Stimulated activated CD4-positive, alpha-beta T cell treated with anti-CD3 and anti-CD28 coated beads, TNF-alpha, amount 100 ng/mL, for 48 hours (primary cell): ENCODE measurements around the gene NADK.
A peak's percentile ranks its signal among the peaks of the same experiment; 100 is the strongest.

Experiments used
- DNase-seq, 3 donors: peaks; one replicate each; pipeline ENCODE4 v3.0.0-alpha.2; 2020; ENCODE audit warnings: low read depth in 3 of 3

The NADK gene

DNA sequence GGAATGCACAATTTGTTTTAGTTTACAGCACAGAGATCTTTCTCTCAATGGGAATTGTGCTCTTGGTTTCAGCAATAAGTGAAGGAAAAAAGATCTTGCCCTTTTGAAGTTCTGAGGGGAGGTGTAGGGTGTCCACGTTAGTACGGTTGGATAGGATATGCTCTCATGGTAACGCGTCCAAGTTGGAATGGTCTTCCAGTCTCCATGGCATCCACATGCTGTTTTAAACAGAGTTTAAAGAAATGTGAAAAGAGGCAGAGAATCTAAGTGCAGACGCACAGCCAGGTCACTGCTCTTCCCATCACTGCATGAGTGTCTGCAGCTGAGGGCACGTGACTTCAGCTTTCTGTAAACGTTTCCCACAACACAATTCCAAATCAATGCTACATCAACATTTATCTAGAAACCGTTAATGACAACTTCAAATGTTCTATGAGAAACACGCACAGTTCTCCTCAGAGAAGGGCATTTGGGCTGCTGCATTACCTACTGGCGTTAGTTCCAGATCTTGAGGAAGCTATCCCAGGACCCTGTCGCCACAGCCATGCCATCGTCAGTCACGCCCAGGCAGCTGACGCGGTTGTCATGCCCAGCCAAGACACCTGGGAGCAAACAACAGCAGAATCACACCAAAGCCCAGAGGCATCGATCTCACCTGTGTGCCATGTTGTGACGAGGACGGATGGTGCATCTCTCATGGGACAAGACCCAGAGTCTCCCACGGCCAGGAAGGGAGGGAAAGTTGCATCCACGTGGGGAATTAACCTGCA, 8.8 kb upstream of the NADK start:
- DNase-seq, result no peak

DNA sequence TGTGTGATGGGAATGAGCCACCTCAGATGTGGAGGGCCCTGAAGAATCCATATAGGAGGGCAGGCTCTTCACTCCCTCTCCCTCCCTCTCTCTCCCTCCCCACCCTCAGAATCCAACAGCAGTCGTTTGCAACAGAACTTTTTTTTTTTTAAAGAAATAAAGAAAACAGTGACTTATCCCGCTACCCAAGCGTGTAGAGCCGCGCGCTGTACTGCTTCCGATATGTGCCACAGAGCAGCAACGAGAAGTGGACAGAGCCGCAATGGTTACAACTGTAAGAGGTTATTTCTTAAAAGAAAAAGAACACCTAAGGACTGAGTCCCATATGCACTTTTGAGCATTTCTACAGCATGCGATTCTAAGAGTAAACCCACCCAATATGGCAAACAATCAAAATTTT, 7.4 kb upstream of the NADK start:
- DNase-seq, result no peak

DNA sequence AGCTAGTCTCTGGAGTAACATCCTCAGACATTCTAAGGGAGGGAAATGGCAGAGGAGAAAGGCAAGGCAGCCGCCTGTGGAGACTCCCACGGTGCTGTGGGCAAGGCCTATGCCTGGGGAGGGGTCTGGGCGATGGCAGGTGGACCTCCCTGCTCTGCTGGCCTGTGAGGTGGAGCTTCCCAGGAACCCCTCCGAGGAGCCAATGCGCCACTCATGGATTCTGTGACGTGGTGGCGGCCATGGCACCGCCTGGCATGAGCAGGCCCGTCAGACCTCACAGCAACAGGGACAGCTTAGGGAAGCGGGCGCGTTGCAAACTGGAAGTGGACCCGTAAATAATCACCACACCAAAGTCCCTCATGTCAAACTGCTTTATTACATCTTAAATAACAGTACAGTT, 6.7 kb upstream of the NADK start:
- no peak for DNase-seq

DNA sequence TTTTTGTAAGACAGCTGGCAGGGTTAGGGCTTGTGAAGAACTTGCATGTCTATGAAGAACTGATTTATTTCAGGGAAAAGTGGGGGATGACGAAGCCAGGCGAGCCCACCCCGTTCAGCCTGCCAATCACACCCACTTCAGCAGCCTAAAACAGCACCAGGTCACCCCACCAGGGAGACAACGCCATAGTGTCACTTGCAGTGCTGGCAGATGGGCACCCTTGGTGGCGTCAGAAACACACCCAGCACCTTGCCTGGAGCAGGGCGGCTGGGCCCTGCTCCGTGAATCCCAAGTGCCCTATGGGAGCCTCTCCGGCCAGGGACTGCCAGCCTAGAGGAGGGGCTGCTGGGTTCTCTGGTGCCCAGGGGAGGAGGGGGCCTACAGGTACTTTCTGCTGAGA, 5.0 kb upstream of the NADK start:
- DNase-seq, result no peak

DNA sequence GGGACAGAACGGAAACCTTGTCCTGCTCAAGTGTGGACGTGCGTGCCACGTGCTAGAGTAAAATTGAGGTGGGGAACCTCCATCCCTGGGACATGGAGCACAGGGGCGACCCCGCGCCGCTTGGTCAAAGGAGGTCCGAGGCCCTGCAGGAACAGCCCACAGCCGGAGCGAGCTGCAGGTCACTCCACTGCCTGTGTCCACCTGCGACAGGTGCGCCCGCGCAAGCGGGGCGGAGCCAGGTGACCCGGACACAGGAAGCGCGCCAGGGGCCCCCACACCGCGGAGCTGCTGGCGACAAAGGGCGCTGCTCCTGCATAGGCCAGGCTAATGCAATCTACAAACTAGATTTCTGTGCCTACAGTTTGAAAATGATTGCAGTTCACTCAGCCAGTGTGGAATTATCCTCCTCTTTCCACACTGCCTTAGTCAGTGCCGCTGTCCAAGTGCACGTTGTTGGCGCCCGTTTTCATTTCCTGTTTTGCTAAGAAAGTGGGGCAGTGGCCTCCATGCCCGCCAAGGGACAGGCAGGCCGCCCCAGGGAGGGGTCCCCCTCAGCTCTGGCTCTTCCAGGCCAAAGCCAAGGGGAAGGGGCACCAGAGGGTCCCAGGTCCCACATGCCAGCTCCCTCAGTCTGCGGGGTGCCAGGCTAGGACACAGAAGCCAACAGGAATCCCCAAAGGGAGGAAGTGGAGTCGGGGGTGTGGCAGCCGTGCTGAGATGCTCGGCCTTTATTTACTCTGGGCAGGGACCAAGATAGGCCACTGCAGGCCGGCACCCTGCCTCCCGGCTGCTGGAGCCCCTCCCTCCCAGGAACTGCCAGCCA, 4.3 kb upstream of the NADK start:
- DNase-seq, result no peak

DNA sequence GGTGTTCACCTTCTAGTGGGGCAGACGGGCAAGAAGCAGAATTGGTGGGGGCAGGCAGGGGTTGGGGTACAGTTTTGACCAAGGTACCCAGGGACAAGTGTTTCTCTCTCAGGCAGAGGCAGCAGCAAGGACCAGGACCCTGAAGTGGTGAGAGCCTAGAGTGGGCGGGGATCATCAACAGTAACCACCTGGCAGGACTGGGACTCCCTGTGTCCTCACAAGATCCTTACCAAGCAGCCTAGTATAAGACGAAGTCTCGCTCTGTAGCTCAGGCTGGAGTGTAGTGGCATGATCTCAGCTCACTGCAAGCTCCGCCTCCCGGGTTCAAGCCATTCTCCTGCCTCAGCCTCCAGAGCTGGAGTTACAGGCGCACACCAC, 3.2 kb upstream of the NADK start:
- DNase-seq, result no peak

DNA sequence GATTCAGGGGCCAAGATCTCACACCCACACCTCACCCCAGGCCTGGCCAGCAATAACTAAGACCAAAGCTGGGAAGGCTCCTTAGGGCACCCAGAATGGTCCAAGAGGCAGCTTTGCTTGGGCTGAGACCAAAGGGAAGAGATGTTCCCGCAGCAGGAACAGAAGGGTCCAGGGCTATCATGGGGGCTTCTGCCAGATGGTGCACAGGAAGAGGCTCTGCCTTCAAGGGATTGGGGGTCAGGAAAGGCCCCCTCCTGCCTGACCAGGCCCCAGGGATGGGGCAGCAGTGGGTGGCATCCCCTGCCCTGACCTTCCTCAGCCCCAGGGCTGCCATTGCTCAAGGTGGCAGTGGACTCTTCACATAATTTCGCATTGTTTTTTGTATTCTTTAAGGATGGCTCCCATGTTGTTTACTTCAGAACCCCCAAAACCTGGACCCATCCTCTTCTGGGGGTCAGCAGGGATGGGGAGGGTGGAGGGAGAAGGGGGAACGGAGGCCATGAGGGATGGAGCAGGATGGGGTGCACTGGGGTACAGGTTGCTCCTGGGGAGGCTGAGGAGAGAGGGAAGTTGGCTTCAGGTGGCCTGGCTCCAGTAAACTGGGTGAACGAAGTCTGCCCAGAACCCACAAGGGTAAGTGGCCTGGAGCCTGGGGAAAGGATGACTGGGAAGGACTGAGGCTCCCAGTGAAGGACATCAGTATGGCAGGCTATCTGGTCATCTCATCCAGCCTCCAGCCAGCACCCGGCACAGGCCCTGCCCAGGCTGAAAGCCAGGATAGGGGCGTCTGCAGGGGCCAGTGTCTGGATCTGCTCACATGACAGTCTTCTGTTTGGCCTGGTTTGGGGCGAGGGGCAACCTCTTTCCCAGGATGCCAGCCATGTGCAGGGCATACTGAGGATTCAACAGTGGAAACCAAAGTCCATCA, 2.6 kb upstream of the NADK start:
- DNase-seq, result no peak

DNA sequence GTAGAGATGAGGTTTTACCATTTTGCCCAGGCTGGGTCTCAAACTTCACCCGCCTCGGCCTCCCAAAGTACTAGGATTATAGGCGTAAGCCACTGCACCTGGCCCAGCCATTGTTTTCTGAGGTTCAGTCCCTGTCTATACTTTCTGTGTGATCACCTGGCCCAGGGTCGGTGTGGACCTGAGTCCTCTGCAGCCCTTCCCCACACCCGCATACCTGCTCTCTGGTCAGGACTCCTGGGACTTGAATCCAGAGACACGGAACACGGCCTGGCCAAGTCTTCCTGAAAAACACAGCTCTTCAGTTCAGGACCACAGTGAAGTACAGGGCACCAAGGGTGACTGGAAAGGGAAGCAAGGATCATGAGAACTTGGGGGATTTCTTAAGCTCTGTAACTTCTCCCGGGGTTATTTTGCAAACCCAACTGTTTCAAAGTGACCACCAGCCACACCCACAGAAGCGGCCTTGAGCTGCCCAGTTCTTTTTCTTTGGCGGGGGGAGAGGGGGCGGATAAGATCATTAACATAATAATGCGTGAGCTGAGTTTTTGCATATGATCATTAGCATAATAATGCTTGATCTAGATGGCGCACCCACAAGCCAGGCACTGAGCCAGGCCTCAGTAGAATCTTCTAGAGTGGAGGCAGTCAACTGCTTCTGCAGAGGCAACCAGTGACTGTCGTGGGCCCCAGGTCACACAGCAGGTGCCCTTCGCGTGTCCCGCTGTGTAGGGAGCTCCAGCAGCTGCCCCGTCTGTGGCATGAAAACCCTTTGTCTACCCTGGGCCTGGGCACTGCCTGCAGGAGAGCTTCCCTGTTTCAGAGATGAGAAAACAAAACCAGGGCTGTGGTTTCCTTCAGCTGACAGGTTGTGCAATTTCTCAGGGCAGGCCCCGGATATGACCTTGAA, 1.7 kb upstream of the NADK start:
- peak in 1 of 3 donors; percentile 32 for DNase-seq

DNA sequence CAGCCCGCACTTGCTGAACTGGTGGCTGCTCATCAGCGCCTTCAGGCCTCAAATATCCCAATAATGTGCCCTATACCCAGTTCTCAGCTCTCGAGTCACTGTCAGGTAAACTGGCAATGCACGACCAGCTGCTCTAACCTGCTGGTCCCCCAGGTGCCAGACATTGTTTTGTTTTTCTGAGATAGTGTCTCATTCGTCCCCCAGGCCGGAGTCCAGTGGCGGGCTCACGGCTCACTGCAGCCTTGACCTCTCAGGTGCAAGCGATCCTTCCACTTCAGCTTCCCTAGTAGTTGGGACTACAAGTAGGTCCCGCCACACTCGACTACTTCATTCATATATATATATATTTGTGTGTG, 1.0 kb upstream of the NADK start:
- no peak for DNase-seq

DNA sequence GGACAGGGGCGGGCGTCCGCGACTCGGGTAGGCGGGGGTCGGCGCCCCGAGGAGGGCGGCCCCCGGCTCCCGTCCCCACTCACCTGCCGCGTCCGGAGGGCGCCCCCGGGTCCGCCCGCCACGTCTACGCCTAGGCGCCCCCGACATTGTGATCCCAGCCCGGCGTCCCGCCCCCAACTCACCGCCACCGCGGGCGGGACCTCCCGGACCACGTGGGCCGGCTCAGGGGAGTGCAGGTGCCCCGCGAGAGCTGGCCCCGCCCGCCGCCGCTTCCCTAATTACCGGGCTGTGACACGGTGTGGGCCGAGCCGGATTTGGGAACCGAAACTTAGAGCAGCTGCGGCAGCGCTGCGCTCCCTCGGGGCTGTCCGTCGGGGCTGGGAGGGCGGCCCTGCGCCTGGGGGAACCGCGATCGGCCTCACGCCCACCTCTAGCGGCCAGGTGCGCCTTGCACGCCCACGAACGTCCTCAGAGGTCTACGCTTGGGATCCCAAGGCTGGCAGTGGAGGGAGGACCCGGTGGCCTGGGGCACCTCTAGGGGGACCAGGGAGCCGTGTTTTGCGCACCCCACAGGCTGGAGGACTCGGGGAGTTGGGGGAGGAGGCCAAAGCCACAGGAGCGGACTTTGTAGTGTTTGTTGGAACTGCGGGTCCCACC, 521 bp upstream of the NADK start:
- peak; percentile 52 to 66 (median 66) for DNase-seq

DNA sequence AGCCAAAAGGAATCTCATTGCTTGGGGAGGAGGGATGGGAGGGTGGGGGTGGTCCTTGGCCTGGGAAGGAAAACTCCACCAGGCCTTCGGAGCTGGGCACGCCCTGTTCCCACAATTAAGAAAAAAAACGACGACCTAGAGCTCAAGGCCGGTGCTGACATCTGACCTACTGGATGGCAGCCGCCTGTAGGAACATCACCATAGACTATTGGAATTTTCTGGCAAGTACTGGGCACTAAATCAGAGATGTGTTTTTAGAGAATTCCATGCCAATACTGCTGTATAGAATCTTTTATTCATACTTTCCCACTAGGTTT, 729 bp downstream of the NADK start:
- no peak for DNase-seq

DNA sequence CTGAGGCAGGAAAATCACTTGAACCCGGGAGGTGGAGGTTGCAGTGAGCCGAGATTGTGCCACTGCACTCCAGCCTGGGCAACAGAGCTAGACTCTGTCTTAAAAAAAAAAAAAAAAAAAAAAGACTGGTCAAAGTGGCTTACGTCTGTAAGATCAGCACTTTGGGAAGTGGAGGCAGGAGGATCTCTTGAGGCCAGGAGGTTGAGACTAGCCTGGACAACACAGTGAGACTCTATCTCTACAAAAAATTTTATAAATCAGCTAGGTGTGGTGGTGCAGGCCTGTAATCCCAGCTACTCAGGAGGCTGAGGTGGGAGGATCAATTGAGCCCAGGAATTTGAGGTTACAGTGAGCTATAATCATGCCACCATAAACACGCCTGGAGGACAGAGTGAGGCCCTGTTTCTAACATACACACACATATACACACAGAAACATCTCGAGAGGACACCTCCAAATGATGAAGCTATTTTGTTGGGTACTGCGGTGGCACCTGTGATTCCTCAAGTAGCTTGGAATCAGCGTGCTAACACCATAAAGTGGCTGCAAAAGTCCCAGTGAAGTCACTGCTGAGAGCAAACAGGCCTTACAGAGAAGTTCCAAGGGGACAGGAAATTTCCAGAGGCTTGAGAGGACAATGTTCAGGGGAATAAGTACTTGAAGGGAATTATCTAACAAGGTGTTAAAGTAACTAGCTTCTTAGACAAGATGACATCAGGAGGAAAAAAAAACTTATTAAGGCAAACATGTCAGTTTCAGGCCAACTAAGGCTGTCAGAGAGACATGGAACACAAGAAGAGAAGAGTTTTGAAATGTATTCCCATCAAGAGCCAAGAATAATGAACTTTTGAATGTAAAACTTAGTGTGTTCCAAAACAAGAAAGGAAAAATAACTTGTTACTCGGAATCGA, 1.3 kb downstream of the NADK start:
- no peak for DNase-seq

DNA sequence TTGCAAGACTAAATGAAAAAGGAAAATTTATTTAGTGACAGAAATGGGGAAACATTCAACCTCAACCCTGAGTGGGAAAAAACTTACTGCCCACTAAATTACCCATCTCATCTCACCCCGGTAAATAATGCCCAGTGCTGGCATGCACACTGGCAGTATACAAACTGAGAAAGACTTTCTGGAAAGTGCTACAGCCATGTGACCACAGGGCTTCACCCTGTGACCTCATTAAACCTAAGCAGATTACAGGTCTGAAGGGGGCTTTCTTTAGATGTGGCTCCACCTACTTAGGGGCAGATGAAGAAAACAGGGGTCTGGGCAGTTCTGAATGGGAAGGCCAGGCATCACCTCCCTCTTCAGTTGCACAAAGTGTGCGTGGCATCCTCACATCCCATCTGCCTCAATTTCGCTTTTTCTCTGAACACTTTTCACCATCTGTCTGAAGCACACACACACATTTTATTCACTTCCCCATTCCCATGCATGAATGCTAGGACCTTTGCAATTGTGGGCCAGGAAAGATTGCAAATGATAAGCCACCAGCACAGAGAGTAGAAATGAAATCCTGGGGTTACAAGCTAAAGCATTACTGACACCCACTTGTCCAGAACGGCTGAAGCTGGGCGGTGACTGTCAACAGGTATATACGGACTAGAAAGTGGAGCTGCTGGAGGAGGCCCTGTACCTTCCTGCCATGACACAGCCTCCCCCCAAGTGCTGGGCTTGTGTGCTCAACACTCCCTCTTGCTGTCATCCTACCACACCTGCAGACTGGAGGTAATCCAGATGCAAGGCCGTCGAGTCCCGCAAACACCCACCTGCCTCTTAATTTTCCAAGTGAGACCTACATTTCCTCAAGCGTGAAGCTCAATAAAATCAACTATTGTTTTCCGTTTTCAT, 2.7 kb downstream of the NADK start:
- DNase-seq, result no peak

DNA sequence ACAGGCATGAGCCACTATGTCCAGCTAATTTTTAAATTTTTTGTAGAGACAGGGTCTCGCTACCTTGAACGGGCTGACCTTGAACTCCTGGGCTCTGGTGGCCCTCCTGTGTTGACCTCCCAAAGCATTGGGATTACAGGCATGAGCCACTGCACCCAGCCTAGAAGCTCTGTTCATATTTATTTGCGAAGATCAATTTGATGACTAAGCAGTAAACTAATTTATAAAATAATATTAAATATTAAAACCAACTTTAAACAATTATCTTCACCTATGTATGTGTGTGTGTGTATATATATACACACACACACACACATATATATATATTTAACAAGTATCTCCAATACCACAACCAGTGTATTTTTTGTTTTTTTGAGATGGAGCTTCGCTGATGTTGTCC, 4.4 kb downstream of the NADK start:
- no peak for DNase-seq

DNA sequence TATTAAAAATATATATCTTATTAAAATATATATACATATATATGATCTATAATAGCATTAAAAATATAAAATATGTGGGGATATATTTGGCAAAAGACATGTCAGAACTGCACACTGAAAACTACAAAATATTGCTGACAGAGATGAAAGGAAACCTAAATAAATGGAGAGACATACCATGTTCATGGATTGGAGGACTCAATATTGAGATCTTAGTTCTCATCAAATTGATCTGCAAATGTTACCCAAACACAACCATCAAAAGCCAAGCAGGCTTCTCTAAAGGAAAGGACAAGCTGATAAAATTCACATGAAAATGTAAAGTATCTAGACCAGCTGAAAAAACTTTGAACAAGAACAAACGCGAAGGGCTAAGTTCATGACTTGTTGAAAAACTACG, 7.2 kb downstream of the NADK start:
- no peak for DNase-seq

DNA sequence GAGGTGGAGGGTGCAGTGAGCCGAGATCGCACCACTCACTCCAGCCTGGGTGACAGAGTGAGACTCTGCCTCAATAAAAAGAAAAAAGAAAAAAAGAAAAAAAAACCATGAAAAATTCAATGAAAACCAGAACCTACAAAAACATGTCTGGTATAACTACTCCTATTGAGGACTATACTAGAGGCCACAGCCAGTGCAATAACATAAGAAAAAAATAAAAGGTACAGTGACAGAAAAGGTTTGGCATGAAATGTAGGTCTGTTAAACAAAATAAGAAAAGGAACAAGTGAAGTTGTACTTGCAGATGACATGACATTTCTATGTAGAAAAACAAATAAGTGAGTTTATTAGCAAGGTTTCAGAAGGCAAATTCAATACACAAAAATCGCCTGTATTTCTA, 8.2 kb downstream of the NADK start:
- no peak for DNase-seq

DNA sequence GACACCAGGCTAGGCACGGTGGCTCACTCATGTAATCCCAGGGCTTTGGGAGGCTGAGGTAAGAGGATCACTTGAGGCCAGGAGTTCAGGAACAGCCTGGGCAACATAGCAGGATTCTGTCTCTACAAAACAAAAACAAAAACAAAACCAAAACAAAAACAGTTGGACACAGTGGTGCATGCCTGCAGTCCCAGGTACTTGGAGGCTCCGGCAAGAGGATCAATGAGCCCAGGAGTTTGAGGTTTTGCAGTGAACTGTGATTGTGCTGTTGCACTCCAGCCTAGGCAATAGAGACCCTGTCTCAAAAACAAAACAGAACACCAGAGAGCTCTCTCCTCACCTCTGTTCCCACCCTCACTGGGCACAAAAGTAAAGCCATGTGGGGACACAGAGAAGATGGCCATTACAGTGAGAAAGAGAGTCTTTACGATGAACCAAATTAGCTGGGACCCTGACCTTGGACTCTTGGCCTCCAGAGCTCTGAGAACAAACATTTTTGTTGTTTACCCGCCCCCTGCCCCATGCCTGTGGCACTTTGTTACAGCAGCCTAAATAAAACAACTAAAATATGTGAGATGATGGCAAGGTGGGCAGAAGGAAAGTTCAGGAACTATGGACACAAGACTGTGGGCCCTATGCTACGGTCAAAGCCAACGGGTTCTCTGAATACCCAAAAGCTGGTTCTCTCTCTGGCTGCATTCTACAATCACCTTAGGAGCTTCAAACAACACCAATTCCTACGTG, 9.8 kb downstream of the NADK start:
- DNase-seq, result no peak

DNA sequence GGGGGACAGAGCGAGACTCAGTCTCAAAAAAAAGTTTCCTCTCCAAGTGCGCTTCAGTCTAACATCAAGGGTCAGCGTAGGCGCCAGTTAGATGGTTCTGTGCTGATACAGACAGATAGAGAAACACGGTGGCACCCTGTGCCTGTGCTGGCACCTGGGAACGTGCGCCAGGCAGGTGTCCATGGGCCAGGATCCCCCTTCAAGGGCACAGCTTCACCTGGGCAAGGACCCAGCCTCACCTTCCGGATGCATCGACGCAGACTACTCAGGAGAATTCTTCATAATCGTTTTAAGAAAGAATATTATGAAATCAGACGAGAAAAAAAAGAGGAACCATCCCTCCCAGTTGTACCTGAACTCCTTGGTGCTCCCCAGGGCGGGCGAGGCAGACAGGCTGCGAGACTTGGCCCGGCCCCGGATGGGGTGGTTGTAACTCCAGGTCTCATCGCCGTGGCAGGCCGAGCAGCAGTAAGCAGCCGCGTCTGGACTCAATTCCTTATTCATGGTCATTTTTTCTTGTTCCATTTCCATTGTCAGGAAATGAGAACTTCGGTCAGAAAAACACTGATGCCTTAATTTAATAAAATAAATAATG, 13.3 kb downstream of the NADK start:
- DNase-seq, result no peak
